ENCODE data around the gene BTD. TPM values are rescaled to one million over a fixed set of nuclear protein-coding genes. Genes with fewer than 3 reads are reported as not detected.
A peak's percentile ranks its signal among the peaks of the same experiment; 100 is the strongest.

Gene BTD
- polyA plus RNA-seq, 2 of the 4 experiments (the other 2 are of a cell fraction), result 17.6 to 17.8 TPM

DNA sequence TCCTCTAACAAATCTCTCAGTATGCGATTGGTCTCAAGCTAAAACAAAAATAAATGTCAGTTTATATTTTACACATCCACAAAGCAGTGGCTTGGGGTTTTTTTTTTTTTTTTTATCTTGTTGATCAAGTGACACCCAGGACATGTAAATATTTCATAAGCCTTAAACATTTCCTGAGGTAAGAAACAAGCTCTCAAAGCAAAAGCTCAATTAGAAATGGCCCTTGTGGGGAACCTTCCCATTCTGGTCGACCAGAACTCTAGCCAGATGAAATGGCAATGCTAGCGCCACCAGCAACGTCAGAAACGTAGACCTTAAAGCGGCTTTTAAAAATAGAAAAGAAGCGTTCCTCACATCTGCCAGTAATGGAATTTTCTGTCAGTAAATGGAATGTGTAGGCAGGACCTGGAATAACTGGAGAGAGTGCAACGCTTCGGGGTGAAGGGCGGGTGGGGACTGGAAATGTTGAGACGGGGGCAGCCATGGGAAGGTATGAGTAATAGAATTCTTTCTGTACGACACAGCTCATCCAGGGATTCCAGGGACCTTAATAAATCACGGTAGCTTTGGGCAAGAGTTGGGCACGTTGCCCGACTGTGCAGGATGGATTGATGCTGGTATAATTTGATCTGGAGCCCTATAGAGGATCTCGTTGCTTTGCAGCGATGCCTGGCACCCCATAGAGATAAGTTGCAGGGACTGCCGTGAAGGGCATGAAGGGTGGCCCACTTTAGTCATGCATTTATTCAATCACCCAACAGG is 44.4 kb downstream of the BTD start (continued):
- TF ChIP-seq CBX8 (IDR thresholded peaks at IDR 0.05), result no peak
- TF ChIP-seq, protein P1, sequence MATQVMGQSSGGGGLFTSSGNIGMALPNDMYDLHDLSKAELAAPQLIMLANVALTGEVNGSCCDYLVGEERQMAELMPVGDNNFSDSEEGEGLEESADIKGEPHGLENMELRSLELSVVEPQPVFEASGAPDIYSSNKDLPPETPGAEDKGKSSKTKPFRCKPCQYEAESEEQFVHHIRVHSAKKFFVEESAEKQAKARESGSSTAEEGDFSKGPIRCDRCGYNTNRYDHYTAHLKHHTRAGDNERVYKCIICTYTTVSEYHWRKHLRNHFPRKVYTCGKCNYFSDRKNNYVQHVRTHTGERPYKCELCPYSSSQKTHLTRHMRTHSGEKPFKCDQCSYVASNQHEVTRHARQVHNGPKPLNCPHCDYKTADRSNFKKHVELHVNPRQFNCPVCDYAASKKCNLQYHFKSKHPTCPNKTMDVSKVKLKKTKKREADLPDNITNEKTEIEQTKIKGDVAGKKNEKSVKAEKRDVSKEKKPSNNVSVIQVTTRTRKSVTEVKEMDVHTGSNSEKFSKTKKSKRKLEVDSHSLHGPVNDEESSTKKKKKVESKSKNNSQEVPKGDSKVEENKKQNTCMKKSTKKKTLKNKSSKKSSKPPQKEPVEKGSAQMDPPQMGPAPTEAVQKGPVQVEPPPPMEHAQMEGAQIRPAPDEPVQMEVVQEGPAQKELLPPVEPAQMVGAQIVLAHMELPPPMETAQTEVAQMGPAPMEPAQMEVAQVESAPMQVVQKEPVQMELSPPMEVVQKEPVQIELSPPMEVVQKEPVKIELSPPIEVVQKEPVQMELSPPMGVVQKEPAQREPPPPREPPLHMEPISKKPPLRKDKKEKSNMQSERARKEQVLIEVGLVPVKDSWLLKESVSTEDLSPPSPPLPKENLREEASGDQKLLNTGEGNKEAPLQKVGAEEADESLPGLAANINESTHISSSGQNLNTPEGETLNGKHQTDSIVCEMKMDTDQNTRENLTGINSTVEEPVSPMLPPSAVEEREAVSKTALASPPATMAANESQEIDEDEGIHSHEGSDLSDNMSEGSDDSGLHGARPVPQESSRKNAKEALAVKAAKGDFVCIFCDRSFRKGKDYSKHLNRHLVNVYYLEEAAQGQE (IDR thresholded peaks at IDR 0.05), result no peak
- TF ChIP-seq CHD4 (IDR thresholded peaks at IDR 0.05; ENCODE audit: borderline replicate concordance), result no peak
- TF ChIP-seq, protein P2, sequence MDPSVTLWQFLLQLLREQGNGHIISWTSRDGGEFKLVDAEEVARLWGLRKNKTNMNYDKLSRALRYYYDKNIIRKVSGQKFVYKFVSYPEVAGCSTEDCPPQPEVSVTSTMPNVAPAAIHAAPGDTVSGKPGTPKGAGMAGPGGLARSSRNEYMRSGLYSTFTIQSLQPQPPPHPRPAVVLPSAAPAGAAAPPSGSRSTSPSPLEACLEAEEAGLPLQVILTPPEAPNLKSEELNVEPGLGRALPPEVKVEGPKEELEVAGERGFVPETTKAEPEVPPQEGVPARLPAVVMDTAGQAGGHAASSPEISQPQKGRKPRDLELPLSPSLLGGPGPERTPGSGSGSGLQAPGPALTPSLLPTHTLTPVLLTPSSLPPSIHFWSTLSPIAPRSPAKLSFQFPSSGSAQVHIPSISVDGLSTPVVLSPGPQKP (IDR thresholded peaks at IDR 0.05; ENCODE audit: low read depth, low read length), result no peak
- TF ChIP-seq ZSCAN20 (CRISPR knock-in tag; IDR thresholded peaks at IDR 0.05), result no peak
- TF ChIP-seq, protein P3, sequence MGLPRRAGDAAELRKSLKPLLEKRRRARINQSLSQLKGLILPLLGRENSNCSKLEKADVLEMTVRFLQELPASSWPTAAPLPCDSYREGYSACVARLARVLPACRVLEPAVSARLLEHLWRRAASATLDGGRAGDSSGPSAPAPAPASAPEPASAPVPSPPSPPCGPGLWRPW (IDR thresholded peaks at IDR 0.05), result no peak
- TF ChIP-seq EHMT2 (IDR thresholded peaks at IDR 0.05; ENCODE audit: low read depth), result no peak
- TF ChIP-seq, protein P4, sequence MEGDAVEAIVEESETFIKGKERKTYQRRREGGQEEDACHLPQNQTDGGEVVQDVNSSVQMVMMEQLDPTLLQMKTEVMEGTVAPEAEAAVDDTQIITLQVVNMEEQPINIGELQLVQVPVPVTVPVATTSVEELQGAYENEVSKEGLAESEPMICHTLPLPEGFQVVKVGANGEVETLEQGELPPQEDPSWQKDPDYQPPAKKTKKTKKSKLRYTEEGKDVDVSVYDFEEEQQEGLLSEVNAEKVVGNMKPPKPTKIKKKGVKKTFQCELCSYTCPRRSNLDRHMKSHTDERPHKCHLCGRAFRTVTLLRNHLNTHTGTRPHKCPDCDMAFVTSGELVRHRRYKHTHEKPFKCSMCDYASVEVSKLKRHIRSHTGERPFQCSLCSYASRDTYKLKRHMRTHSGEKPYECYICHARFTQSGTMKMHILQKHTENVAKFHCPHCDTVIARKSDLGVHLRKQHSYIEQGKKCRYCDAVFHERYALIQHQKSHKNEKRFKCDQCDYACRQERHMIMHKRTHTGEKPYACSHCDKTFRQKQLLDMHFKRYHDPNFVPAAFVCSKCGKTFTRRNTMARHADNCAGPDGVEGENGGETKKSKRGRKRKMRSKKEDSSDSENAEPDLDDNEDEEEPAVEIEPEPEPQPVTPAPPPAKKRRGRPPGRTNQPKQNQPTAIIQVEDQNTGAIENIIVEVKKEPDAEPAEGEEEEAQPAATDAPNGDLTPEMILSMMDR (IDR thresholded peaks at IDR 0.05), result no peak
- no peak for TF ChIP-seq POLR2A (IDR thresholded peaks at IDR 0.05; ENCODE audit: low read length)
- TF ChIP-seq, protein P5, sequence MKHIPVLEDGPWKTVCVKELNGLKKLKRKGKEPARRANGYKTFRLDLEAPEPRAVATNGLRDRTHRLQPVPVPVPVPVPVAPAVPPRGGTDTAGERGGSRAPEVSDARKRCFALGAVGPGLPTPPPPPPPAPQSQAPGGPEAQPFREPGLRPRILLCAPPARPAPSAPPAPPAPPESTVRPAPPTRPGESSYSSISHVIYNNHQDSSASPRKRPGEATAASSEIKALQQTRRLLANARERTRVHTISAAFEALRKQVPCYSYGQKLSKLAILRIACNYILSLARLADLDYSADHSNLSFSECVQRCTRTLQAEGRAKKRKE (CRISPR knock-in tag; IDR thresholded peaks at IDR 0.05; ENCODE audit: low read depth), result peak; percentile 67; the same call in 1 of the 2 replicates
- no peak for TF ChIP-seq TP53 (CRISPR knock-in tag; IDR thresholded peaks at IDR 0.05)
- TF ChIP-seq BHLHE40 (IDR thresholded peaks at IDR 0.05; ENCODE audit: low read depth, low read length), result no peak
- no peak for TF ChIP-seq NR3C1 (IDR thresholded peaks at IDR 0.05)
- TF ChIP-seq EHF (CRISPR knock-in tag; IDR thresholded peaks at IDR 0.05), result no peak
- peak; percentile 85; the same call in 1 of the 2 replicates for TF ChIP-seq GATA3 (IDR thresholded peaks at IDR 0.05; ENCODE audit: borderline replicate concordance)
- TF ChIP-seq MAZ (IDR thresholded peaks at IDR 0.05; ENCODE audit: borderline replicate concordance, low read depth, low read length), result no peak
- TF ChIP-seq HOXB5 (CRISPR knock-in tag; IDR thresholded peaks at IDR 0.05), result peak; percentile 66
- no peak for TF ChIP-seq HDAC2 (IDR thresholded peaks at IDR 0.05)
- no peak for TF ChIP-seq TFCP2L1 (CRISPR knock-in tag; IDR thresholded peaks at IDR 0.05)
- TF ChIP-seq FOSB (CRISPR knock-in tag; IDR thresholded peaks at IDR 0.05), result no peak
- no peak for TF ChIP-seq NFE2L2 (conservative IDR thresholded peaks at IDR 0.05; ENCODE audit: low read length)
- TF ChIP-seq, protein P6, sequence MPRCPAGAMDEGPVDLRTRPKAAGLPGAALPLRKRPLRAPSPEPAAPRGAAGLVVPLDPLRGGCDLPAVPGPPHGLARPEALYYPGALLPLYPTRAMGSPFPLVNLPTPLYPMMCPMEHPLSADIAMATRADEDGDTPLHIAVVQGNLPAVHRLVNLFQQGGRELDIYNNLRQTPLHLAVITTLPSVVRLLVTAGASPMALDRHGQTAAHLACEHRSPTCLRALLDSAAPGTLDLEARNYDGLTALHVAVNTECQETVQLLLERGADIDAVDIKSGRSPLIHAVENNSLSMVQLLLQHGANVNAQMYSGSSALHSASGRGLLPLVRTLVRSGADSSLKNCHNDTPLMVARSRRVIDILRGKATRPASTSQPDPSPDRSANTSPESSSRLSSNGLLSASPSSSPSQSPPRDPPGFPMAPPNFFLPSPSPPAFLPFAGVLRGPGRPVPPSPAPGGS (IDR thresholded peaks at IDR 0.05), result no peak
- TF ChIP-seq MYC (IDR thresholded peaks at IDR 0.05; ENCODE audit: borderline replicate concordance, low read length), result no peak
- TF ChIP-seq PHF8 (IDR thresholded peaks at IDR 0.05; ENCODE audit: borderline replicate concordance, low read depth), result no peak
